HG02981 (cell line): ENCODE measurements around the gene PRKG2.

ENCODE experiments used
- ATAC-seq: cut with Tn5 transposase; IDR thresholded peaks from one replicate; pipeline ENCODE4 v1.9.1; 2021; ENCODE audit warnings: mild to moderate bottlenecking, moderate library complexity; ENCODE audit not compliant: unreplicated experiment

PRKG2 gene

DNA sequence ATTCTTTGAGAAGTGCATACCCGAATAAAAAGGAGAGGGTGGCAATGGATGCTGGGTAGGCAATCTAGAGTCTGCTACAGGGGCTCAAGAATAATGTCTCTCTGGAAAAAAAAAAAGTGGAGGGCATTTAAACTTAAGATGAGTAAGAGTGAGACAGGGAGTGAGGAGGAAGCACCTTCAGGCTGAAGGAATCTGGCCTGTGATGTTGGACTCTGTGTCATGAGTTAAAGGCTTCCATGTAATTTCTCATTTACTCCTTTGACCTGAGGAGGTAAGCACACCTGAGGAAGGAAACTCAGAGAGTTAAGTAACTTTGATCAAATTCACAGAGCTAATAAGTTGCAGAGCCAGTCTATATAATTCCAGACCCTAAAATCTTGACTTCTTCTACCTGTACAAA lies 3.2 kb upstream of the PRKG2 start:
- no peak for ATAC-seq

DNA sequence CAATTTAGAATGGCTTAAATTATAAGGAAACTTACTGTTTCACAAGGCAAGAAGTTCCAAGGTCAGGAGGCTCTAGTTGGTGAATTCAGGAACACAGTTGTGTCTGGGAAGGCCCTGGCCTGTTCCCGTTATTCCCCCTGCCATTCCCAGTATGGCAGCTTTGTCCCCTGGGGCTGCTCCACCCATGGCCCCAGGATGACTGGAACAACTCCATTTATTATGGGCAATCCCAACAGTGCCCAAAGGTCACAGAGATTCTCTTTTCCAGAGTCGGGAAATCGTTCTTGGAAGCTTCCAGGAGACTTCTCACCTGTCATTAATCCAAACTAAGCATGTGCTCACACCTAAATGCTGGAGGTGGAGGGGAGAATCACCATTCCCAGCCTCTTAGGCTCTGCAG lies 2.8 kb upstream of the PRKG2 start:
- ATAC-seq = no peak

DNA sequence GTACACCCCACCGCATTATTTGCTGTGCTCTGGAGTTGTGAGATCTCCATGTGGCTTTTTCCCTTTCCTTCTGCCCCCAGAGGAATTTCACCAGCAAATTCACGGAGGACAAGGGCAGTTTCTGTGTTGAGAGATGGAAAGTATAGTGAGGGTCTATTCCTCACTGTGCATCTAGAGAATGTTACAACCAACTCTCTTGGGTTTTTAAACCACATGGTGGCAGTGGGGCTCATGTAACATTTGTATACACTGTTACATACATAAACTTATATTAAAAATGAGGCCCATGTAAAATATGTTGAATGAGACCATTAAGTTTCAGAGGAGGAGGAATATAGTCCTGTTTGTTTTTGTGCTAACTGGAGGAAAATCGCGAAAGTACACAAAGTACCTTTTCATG lies 909 bp upstream of the PRKG2 start:
- ATAC-seq = no peak

DNA sequence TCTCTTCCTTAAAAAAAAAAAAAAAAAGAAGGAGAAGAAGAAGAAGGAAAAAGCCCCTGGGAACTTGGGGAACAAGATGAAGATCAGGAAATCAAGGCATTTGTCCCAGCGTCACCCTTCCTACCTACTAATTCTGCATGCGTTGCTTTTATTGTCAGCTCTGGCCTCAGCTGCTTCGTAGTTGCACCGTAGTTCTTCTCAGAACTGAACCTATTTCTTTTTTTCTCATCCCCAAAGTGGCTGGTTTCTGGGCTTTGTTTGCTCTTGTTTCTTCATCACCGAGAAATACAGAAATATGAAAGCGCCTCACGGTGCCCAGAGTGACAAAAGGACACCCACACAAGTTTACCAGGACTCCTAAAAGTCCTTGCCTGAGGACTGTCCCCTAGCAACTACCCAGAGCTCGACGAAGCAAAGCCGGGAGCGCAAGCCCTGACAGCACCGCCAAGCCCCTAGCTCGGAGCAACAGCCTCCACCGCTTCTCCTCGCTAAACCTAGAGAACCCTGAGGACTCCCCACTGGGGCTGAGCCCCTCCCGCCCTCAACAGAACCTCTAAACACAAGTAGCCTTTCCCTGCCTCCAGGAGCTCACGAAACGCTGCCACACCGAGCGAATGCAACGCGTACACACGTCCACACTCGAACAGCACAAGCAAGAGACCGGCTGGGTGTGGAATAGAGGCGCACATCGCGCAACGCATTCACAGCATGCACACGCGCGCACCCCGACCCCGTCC lies 710 bp downstream of the PRKG2 start:
- ATAC-seq = no peak

DNA sequence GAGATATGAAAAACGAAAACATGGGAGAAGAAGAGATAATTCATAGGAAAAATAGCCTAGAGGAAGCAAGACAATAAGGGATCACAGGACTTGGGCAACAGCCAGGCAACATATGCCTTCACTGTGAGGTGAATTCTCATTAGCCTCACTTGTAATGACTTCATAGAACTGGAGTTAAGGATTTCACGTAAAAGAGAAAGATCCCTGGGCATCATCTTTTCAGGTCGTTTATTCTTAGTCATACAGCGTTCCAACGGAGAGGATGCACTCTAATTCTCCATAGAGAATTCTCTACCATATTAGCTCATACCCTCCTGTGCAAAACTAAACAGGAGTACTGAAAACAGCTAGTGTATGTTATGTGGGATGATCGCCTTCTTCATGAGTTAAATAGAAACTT lies 1.4 kb downstream of the PRKG2 start:
- ATAC-seq = no peak

DNA sequence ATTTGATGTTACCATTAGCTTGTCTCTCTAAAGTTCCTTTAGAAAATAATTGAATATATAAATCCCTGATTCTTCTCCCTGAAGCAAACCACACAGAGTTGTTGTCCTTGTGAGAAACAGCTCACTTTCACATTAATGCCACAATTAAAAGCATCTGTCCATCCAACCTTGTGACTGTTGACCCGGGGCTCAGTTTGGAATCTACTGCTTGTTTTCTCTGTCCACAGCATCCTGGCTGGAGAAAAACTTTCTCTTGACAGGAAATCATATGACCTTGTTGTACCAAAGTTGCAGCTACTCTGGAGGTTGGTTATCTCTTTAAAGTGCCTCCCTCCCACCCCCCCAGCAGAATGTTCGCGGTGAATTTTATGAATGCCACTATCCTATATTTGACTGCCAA lies 3.1 kb downstream of the PRKG2 start:
- ATAC-seq = no peak

DNA sequence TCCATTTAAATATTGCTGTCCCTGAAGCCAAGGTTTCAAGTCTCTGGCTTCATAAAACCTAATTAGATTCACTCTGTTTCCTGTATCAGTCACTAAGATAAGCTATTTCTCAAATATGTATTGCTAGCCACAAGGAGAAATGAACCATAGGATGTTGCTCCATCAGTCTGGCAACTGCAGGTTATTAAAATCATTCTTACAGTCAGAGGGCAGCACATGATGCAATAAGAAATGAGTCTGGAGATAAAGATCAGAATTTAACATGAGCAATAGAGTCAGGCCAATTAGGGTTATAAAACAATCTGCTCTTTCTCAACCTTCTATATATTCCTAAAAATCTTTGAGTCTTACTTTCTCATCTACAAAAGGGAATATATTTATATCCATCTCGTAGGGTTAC lies 7.2 kb downstream of the PRKG2 start:
- ATAC-seq = no peak

DNA sequence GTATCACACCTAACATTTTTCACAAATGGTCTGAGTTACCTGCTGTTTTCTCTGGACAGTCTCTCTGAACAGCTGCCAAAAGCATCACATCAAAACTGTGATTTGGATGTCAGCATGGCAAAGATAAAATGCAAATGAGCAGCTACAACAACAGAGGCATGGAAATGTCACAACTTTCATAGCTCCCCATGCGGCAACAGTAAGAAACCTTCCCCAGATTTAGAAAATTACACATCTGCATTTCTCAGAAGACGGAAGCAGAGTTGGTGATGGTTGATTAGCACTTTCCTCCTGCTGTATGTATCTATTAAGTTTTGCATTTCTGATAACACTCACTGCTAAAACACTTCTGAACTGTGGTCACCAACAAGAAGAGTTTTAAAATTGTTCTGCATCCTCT lies 9.7 kb downstream of the PRKG2 start:
- ATAC-seq = no peak

DNA sequence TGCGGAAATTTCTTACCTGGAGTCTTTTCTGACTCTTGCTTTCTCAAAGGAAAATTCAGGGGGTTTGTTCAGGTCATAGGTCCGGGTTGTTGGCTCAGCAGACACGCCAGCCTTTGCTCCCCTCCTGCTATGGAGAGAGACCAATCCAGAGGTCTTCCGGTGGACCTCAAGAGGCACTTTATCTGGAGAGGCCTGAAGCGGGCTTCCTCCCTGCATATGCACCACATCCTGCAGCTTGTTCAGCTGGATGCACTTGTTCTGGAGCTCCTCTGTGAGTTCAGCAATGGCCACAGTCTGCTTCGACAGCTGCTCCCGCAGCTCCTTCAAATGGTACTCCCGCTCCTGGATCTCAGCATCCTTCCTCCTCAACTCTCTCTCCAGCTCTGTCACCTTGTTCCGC lies 10.5 kb downstream of the PRKG2 start:
- ATAC-seq = no peak

DNA sequence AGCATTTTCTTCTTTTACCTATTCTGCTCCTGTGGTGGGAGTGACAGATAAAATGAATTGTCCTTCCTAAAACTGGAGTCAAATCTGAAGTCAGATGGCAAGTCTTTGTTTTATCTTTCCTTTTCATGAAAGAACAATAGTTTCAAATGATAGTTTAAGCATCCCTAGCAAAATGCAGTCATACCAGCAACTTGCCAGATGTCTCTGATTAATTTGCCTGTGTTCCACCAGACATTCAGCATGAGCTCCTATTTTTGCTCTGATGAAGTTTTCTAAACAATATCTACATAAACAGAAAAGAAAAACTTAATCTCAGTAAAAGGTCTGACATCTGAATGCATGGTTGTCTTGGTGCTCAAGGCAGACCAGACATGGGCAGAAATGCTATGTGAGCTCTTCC lies 15.2 kb downstream of the PRKG2 start:
- ATAC-seq = no peak

DNA sequence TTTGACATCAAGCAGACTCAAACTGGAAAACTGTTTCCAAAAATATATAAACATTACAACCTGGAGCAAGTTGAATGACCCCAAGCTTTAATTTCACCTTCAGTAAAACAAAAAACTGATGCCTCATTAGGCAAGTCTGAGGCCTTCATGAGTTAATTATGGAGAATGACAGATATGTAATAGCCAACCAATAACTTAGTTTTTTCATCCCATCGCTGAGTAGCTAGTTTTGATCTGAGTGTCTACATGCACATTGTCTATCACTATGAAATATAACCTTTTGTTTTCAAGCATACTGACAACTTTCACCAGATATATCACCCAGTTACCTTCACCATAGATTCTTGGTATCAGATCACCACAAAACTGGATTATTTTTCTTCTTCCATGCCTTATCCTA lies 16.4 kb downstream of the PRKG2 start:
- ATAC-seq = no peak

DNA sequence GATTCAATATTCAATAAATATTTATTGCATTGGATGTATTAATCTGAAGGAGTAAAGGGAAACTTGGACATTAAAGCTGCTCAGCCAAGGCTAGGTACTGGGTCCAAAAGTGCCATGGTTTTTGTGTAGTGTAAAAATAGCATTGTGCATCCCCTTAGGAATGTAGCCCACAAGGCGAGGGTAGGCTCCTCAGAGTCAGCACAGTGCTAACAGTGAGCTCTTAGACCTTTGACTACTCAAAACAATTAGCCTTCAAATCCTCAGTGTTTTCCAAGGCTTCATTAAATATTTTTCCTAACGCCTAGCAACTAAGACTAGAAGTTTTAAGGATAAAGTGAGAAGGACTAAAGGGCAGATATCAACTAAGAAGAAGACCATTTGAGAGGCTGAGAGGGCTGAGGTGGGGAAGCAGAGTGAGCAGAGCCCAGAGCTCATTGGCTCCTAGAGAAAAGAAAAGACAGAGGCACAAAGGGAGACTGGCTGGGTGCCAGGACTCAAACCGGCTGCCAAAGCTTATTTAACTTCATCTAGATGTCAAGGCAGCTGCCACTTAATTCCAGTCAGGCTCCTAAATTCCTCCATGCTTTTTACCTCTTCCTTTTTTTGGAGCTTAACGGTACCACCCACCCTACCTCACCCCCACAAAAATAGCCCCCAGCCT lies 17.0 kb downstream of the PRKG2 start:
- ATAC-seq = no peak

DNA sequence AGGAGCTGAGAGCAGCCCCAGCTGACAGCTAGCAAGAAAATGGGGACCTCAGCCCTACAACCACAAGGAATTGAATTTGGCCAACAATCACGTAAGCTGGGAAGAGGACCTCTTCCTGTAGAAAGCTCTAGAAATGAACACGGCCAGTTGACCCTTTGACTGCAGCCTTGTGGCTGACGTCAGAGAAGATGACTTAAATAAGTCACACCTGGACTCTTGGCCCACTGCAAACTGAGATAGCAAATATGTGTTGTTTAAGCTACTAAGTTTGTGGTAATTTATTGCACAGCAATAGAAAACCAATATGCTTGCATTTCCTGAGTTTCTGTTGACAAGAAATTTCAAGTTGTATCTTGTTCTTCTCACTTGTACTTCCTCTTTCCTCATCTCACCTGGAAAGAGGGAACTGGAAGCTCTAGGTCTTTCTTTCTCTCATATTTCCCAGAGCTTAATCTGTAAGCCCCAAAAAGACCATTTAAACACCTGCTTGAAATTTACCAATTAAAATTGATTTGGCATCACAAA lies 18.8 kb downstream of the PRKG2 start:
- no peak for ATAC-seq

DNA sequence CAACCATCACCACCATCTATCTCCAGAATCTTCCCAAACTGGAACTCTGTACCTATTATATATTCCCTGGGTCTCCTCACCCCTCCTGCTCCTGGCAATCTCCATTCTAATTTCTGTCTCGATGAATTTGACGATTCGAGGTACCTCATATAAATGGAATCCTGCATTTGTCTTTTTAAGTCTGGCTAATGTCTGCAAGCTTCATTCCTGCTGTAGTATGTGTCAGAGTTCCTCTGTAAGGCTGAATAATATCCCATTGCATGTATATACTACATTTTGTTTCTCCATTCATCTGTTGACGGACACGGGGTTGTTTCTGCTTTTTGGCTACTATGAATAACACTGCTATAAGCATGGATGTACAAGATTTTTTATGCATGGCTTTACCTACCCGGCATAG lies 19.5 kb downstream of the PRKG2 start:
- ATAC-seq = no peak

DNA sequence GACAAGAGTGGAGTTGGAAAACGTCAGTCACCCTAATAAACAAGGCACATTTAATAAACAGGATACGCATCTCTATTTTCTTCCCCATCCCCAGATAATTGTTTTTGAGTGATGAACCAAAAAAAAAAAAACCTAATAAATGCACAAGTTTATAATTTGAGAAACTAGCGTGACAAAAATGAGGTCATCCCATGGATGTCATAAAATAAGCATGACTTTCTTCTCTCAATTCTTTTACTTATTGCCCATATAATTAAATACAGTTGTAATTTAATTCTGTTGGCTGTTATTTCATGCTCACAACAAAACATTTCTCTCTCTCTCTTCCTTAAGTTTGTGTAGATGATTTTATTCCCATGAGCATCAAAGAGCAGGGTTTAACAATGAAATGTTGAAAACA lies 20.7 kb downstream of the PRKG2 start:
- ATAC-seq = no peak

DNA sequence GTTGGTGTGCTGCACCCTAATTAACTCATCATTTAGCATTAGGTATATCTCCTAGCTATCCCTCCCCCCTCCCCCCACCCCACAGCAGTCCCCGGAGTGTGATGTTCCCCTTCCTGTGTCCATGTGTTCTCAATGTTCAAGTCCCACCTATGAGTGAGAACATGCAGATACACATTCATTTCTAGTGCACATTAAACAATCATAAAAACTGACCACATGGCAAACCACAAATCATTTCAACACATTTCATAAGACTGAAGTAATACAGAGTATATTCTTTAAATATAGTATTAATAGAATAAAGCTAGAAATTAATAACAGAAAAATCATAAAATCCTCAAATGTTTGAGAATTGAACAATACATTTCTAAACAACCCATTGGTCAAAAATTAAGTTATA lies 34.1 kb downstream of the PRKG2 start:
- ATAC-seq = no peak

DNA sequence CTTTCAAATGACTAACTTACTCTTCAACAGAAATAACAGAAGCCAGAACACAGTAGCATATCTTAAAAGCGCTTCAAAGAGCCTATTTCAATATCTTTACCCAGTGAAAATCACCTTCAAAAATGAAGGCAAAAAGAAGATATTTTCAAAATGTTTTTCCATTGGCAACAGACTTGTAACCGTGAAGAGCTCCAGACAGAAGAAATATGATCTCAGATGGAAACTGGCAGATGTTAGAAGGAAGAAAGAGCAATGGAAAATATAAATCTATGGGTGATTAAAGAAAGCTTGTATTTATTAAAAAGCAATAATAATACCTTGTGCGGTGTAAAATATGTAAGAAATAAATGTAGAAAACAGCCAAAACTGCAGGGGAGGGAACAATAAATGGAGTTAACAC lies 35.7 kb downstream of the PRKG2 start:
- no peak for ATAC-seq

DNA sequence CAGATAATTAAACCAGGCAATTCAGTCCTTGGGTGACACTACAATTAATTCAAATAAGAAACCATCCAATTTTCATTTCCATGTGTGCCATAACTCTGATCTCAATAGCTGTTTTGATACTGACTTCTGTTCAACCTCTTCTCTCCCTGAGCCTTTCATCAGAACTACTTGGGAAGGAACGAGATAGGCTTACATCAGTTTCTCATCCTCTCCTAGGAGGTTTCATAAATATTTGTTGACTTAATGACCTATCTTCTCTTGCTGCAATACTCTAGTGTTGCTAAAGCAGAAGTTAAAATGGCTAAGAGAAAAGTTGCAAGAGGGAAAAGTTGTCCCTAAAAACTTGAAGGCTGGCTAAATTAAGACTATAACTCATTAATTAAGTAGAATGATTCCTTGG lies 41.8 kb downstream of the PRKG2 start:
- ATAC-seq = no peak

DNA sequence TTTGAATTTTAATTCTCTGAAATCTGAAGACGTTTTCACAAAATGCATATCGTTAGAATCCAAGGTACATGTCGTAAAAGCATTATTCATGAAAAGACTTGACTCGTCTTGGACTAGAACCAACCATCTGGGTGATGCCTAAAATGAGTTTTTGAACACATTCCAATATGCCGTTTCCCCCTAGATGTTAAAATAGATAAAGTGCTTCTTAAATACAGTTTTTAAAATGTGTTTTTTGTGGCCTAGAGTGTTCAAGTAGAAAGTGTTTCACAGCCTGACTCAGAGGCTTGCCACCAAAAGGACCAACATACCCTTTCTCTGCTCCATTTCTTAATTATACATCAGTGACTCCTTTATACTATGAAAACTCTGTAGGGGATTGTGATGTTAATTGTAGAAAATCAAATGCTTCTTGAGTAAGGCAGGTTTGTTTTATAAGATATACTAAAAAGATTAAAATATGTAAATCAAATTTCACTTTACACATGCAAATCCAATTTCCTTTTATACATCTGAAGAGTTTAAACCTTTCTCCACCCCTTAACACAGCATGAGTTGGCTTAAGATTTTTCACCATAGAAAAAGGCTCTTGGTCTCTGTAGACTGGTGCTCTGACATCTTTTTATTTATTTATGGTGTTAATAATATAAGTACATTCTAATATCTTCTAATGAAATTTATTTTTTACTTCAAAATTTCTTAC lies 48.4 kb downstream of the PRKG2 start:
- no peak for ATAC-seq

DNA sequence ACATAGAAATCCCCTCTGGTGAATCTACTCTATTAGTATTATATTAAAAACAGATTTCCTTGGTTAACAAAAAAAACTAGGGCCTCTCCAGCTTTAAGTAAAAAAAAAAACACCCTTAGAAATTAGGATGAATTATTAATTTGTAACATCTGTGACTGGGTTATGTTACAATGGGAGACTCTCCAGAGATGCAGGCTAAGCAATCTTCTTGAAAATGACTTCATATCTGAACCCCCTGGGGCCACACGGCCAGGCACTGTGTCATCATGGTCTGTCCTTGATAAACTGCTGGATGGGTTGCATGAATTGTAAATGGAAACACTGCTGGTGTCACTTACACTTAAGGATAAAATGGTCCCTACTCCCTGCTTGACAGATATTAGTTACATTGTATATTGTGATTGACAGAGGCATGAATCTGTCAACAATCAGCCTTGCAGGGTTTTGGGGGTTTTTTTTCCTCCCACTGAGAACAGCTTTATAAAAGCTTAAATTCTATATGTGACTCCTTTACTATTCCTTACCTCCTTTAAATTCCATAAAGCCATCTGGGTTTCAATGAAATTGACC lies 49.1 kb downstream of the PRKG2 start:
- no peak for ATAC-seq

DNA sequence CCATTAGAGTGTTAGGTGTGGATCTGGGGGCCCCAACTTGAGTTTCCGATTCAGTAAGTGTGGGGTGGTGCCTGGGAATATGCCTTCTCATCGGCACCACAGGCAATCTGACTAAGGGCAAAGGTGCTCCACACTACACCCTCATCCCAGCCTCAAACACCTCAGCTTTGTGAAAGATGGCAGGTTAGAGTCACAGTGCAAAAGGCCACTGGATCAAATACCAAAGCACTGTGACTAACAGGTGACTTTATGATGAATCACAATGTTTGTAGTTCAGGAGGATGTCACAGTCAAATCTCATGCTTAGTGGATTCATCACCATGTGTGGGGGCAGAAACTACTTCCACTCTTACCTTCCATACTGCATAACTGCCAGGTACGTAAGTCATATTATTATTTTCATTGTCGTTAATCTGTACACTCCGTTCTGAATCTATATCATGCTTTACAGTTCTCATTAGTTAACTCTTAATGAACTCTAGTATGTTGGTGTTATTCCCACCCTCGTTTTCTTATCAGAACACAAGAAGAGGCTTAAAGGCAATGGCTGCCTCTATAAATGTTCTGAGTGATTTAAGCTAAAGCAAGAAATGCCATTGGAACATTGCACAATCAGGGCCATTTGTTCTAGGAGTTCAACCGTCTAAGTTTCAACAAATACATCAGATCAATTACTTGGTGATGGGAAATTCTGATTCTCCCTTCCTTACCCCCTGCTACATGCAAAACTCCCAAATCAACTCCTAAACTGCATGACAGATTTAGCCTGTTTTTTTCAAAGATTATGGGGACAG lies 50.2 kb downstream of the PRKG2 start:
- ATAC-seq = no peak
